NT2/D1 (cell line): Measurements from ENCODE around the gene SLC6A9.

Experiments
- SUZ12 ChIP-seq: IDR thresholded peaks from 2 replicates; pipeline ENCODE4 v1.6.1; 2011; ENCODE audit not compliant: insufficient read length, insufficient read depth; ENCODE audit errors: extremely low read depth
- YY1 ChIP-seq: IDR thresholded peaks from 2 replicates; pipeline ENCODE4 v1.6.1; 2011; ENCODE audit not compliant: insufficient read length, insufficient read depth

DNA sequence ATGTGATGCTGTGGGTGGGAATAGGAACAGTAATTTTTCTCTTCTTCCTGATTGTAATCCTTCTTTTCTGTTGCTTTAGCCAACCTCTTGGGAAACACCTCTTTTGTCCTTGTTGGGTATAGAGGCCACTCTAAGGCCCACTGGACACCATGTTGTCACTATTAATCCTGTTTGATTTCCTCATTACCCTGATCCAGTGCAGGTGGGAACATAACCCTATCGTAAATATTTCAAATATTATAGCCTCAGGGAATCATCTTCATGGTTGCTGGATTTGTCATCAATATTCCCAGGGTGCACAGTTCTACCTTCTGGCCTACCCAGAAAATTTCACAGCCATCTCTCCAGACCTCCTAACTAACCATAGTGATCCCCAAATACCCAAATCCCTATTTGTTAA, 27.9 kb upstream of the SLC6A9 start:
- no peak for TF ChIP-seq YY1
- no peak for TF ChIP-seq SUZ12
